Suppressor macrophage treated with lipopolysaccharide for 1 hour (primary cell): ENCODE data around the gene IFRD2.

ENCODE experiments used
- DNase-seq, 3 donors: peaks; one replicate each; pipeline ENCODE4 v3.0.0-alpha.2; 2020 to 2022

IFRD2 gene, protein sequence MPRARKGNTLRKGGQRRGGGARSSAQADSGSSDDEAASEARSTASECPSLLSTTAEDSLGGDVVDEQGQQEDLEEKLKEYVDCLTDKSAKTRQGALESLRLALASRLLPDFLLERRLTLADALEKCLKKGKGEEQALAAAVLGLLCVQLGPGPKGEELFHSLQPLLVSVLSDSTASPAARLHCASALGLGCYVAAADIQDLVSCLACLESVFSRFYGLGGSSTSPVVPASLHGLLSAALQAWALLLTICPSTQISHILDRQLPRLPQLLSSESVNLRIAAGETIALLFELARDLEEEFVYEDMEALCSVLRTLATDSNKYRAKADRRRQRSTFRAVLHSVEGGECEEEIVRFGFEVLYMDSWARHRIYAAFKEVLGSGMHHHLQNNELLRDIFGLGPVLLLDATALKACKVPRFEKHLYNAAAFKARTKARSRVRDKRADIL

DNA sequence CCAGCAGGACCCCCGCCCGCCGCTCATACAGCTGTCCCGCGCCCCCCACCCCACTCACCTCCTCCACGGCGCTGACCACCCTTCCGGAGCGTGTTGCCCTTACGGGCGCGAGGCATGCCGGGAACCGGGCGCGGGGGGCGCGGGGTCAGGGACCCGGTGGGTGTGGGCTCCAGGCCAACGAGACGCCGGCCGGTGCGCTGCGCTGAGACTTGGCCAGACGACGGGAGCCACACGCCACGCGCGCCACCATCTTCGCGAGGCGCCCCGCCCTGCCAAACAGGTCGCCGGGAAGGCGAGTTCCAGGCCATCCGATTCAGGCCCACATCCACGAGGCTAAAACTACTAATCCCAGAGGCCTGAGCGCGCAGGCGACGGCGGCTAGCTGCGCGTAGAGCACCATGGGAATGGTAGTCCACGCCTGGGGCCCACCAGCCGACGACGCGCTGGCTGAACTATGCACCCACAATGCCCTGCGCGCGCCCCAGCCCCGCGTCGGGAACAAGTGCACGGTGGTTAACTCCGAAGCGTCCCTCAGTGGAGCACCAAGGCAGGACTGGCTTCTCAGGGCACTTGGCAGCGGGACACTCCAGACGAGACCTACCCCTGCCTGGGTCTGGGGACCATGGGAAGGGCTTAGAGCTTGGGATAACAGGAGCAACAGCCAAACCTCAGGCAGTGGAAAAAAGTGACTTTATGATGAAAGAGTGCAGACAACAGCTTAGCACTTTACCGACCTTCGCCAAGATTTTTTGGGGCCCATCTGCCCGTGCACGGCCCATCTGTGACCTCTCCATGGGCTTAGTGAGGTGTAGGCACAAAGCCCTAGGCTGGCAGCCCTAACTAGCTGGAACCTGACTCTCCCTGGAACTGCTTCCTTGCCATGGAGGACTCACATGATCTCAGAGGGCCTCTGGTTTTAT is at the start of gene IFRD2:
TSS of gene IFRD2 (minus strand) at position 271 of the 920 bp plus-strand sequence. CDS start at position 116, 155 bp downstream.
- peak; percentile 98 to 99 (median 99) for DNase-seq

DNA sequence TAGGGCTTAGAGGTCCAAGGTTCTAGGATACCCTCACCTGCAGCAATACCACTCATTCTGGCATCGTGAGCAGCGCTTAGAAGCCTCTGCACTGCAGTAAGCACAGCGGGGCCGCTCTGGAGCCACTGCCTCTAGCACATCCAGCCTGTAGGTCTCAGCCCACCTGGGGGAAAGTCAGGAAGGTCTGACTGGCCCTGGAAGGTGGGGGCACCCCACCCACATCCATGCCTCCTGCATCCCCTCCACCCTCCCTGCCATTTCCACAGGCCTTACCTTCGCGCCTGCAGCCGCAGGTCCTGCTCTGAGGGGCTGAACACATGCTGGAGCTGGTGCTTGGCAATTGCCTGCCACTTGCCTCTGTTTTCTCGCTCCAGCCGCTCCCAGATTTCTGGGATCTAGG is 49.3 kb upstream of the IFRD2 start:
- DNase-seq, result no peak

DNA sequence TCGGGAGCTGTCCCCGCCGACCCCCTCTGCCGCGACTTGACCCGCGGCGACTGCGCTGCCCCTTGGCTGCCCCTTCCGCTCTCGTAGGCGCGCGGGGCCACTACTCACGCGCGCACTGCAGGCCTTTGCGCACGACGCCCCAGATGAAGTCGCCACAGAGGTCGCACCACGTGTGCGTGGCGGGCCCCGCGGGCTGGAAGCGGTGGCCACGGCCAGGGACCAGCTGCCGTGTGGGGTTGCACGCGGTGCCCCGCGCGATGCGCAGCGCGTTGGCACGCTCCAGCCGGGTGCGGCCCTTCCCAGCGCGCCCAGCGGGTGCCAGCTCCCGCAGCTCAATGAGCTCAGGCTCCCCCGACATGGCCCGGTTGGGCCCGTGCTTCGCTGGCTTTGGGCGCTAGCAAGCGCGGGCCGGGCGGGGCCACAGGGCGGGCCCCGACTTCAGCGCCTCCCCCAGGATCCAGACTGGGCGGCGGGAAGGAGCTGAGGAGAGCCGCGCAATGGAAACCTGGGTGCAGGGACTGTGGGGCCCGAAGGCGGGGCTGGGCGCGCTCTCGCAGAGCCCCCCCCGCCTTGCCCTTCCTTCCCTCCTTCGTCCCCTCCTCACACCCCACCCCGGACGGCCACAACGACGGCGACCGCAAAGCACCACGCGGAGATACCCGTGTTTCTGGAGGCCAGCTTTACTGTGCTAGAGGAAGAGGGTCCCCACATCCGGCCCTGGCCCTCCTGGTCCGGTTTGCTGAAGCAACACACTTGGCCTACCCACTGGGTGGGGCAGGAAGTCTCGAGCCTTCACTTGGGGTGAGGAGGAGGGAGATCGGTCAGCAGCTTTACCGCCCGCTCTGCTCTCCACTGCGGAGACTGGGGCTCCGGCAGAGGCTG is 48.5 kb upstream of the IFRD2 start, which contains the start of gene RASSF1:
TSS of gene RASSF1 (minus strand) at position 389 of the 882 bp plus-strand sequence. CDS start at position 358, 31 bp downstream.
- peak; percentile 69 to 86 (median 78) for DNase-seq

DNA sequence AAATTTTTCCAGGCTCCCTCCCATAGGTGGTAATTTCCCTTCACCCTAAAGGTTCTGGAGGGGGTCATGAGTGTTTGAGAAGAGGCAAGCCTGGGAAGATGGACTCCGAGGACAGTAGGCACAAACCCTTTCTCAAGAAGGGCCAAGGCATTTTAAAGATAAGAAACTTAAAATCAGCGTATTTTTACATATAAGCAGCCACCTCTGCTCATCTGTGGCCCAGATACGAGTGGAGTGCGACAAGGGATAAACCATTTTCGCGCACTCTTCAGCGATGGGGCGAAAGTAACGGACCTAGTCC is 47.9 kb upstream of the IFRD2 start:
- DNase-seq, result no peak

DNA sequence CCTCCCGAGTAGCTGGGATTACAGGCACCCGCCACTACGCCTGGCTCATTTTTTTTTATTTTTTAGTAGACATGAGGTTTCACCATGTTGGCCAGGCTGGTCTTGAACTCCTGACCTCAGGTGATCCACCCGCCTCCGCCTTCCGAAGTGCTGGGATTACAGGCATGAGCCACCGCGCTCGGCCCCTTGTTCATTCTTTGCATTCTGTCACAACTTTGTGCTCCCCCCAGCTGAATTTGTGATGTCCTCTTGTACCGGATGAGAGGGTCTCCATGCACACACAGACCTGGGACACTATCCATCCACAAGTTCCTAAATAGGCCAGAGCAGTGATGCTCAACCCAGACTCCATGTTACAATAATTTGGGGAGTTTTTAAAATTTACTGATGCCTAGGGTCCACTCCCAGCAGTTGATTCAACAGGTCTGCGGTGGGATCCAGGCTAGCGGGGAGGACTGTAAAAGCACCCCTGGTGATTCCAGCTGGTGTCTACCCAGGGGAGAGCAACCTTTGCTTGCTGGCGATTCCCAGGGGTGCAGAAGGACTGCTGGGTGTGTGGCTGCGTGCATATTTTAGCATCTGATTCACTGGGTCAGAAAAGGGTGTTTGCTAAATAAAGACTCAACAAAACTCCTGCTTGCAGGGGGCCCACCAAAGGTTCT is 47.4 kb upstream of the IFRD2 start:
- DNase-seq, result no peak

DNA sequence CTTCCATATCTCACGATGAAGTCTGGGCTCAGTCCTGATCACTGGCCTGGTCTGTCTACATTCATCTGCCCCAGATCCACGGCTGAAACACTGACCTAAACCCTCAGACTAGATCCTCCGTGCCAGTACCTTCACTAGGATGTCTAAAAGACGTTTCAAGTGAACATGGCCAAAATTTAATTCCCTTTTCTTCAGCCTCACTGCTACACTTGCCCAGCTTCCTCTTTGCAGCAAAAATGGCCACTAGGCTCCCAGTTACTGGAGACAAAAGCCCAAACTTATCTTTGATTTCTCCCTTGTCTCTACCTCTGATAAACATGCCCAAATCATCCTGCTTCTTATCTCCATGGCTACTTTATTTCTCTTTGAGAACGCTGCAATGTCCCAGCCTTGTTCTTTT is 46.7 kb upstream of the IFRD2 start:
- DNase-seq, result peak; percentile 53 to 60 (median 53)

DNA sequence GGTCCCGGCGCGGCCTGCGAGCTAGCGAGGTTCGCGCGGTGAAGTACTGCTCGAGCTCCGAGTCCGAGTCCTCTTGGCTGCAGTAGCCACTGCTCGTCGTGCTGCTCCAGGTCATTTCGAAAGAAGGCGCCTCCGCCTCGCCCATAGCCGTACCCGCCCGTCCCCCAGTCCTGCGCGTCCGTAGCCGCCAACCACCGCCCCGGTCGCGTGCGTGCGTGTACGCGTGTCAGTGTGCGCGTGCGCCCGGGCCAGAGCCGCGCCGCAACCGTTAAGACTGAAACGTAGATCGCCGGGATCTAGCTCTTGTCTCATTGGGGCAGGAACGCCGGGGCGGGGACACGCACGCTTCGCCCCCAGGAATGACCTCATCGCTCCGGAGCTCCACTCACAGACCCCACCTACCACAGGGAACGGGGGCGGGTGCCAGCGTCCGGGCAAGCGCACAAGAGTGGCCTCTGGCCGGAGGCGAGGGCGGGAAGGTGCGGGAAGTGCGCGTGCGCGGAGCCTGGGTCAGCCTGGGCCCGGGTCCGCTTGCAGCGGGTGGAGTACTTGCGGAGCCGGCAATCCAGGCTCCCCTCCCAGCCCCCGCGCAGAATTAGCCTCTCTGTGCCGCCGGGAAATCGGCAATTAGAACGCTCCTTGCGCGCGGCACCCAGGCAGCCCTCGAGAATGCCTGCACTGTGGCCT is 45.1 kb upstream of the IFRD2 start:
- peak; percentile 100 for DNase-seq

DNA sequence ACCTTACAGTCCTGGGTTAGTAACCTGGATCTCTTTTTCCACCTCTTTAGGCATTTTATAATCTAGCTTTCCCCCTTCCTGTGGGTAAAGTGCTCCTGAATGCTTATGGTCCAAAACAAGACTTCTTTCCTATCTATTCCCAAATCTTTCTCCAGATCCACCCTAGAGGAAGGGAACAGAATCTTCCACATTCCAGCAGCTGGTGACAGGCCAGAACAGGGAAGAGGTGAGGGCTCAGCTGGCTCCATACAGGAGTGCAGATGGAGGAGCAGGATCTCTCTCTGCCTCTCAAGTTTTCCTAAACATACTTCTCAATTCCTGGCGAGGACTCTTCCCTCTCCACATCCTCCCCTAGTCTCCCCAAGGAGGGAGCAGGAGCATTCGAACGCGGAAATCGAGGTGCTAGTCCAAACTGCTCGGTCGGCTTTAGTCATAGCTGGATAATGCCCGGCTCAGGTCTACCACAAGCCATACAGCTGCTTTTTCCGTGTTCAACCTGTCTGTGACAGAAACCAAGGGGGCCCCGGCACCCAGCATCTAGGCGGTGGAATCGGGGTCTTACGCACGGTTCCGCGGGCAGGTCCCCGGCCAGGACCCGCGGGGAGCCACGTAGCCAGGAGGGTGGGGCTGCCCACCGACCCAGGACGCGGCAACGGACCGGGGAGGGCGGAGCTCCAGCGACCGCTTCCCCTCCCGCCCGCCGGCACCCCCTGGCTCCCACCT is 44.4 kb upstream of the IFRD2 start:
- no peak for DNase-seq

DNA sequence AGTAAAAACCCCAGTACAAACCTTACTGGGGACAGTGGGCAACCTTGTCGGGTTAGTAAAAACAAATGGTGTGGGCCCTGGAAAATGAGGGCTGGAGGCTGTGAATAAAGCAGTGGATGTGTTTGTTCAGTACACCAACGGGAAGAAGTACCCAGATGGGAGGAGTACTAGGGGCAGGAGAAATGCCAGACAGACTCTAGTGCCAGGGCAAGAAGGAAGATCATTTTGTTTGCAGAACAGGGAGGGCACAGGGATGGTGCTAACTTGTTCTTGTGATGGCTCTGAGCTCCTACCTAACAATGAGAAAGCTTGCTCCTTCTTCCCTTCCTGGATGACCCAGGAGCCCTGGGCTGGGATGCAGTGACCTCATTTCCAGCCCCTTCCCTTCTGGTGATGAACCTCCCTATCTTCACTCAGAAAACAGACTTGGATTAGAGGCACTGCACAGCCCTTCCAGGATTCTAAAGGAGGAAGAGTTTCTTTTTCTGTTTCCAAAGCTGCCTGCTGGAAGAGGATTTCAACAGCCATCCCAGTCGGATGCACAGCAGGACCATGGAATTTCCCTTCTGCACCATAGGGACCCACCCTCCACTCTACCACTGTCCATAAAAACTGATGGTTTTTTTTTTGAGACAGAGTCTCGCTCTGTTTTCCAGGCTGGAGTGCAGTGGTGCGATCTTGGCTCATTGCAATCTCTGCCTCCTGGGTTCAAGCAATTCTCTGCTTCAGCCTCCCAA is 42.3 kb upstream of the IFRD2 start:
- no peak for DNase-seq

DNA sequence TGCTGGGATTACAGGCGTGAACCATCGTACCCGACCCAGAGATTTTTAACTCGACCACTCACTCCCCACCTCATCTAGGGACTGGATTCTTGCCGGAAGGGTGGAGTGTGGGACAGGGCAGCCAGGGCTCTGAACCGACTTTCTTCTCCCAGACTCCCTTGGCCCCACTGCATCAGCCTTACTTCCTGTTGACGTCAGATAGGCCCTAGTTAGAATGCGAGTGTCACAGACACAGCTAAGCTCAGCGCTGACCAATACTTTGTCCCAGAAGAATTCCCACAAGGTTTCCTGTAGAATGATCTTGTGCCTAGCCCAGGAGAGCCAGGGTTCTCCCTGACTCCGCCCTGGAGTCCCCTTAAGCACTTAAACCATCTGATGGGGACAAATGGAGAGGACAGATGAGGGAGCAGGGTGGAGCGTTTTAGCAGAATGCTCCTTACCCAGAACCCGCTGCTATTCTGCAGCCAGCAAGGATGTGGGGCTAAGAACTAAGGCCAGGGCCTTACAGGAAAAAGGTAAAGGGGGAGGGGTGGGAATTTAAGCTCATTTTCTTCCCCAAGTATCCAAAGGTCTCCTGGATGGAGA is 41.6 kb upstream of the IFRD2 start:
- DNase-seq, result no peak

DNA sequence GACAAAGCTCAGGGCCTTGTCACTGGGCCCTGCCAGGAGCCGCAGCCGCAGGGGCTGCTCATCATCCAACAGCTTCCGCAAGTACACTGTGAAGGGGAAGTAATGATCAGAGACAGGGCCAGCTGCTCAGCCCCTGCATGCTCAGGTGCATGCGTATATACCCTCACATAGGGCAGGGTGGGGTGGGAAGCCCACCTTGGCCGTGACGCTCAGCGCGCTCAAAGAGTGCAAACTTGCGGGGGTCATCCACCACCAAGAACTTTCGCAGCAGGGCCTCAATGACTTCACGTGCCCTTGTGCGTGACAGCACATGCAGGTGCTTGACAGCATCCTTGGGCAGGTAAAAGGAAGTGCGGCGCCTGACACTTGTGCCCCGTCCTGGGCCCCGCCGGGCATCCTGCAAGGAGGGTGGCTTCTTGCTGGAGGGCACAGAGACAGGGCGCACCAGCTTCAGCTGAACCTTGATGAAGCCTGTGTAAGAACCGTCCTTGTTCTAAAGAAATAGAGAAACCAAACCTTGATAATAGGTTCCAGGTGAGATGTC is 39.2 kb upstream of the IFRD2 start:
- no peak for DNase-seq

DNA sequence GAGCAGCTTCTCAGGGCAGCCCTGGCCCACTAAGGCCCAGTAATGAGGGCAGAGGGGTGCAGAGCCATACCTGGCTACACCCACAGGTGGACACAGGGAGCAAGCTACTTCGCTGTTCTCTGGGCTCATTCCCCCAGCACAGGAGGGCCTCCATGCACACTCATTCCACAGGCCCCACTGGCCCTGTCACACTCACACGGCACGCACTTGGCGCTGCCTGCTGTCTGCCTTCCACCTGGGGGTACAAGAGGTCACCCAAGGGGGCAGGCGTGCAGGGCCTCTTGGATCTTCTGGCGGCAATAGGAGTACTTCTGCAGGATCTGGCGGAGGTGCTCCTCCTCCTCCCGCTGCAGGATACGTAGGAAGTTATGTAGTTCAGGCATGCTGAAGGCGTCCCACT is 38.1 kb upstream of the IFRD2 start:
- DNase-seq, result no peak

DNA sequence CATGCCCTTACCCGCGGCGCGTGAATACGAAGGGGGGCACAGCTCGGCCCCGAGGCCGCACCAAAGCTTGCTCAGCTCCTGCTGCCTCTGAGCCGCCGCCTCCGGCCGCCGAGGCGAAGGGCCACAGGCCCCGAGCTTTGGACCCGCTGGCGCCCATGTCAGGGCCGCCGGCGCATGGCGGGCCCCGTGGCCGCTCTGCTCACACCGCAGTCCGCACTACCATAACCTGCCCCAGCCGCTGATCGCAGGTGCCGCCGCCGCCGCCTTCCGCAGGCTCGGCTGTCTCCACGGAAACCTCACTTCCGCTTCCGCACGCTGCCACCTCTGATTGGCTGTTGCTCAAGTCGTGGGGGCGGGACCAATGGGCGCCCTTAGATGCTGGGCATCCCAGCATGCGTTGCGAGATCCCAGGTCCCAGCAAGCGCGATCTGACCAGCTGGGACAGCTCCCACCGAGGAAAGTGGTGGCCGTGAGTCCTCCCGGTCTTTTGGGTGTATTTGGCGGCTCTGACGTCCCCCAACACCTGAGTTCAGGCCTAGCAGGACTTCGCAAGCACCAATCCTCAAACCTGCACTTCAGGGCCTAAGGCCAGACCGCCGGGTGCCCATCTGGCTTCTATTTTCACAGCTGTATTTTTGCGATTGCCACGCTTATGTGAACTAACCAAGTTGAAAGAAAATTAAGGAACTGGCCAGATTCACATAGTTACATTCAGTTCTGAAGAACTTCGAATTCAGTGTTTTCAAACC is 35.9 kb upstream of the IFRD2 start, which contains the start of gene TUSC2:
TSS of gene TUSC2 (minus strand) at position 281 of the 749 bp plus-strand sequence. CDS start at position 157, 124 bp downstream.
- peak; percentile 98 to 99 (median 99) for DNase-seq

DNA sequence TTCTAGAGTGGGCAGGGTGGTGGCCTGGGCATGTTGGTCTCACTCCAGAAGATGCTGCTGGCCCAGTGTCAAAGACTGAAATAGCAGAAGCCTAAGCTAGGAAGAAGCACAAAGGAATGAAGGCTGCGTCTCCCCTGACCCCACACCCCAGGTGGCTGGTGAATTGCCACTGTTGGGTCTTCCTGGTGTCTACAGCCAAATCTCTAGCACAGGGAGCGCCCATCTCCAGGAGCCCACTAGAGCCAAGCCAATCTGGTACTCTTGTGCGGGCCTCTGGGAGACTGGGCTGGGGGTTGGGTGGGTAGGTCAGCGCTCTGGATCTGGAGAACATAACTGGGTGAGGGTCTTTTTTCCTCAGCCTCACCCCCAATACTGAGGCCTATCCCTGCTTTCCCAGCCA is 34.9 kb upstream of the IFRD2 start:
- DNase-seq, result no peak

DNA sequence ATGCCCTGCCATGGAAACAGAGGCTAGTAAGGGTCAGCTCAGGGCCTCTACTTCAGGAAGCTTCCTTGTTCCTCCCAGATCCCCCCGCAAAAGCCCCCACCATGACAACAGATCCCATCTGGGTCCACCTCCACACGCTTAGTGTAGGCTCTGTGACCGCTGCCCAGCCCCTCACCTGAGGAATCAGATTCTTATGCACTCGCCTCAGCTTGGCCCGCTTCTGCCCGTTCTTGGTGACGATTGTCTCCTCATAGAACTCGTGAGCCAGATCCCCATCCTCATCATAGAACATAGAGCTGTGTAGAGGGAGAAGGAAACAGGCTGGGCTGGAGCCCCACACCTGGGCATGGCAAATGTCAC is 33.9 kb upstream of the IFRD2 start:
- DNase-seq, result no peak

DNA sequence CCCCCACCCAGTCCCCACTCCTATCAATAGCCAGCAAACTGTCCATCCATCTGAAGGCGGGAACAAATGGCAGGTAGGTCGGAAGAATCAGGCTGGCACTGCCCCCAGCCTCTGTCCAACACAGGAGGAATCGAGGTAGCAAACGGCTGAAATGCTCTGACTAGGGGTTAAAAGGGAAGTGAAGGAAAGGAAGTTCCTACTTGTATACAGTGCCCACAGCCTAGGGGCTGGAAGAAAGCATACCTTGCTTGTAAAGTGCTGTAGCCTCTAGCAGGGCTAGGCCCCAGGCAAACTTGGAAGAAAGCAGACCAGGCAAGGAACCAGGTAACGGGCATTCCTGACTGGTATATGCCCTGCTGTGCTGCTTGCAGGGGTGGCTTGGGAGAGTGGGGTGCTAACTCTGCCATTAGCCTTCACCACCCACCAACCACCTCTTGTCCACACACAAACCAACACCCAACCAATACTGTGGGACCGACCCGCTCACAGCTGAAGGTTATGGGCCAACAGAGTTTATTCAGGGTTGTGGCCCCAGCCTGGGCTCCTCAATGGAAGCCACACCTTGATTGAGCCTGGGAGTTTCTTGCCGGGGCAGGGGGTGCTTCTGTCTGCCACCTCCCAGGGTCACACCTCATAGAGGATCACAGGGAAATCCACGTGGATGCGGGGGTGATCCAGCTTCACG is 33.4 kb upstream of the IFRD2 start:
- no peak for DNase-seq

DNA sequence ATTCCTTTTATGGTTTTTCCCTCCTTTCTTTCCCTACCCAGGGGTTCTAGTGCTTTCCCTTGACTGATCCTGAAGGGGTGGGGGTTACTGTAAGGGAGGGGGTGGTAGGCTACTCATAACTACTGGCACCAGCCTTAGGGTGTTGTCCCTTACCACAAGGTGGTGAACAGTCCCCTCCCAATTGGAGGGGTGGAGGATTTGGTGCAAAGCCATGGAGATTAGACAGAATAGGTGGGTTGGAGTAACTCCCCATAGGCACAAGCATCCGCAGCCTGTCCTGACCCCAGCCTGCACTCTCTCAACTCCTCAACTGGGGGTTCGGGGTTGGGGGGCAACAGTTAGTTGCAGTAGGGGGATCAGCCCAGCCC is 32.9 kb upstream of the IFRD2 start:
- DNase-seq, result no peak
